Mucosa of rectum (tissue), 2 donors: ENCODE measurements around the gene TBC1D4.
"Not testable (repeated sequence)": the region's sequence is repeated elsewhere in the genome, so short reads cannot be mapped to it uniquely, and the experiment has no call there.

Source experiments
- H3K27ac ChIP-seq, 2 donors: one replicate each; pipeline ENCODE4 v1.7.0; 2013; ENCODE audit warnings: inconsistent platforms in 2 of 2, low read depth in 2 of 2, low read length in 2 of 2
- H3K27me3 ChIP-seq, 2 donors: one replicate each; pipeline ENCODE4 v1.7.0; 2013; ENCODE audit warnings: low read length in 2 of 2; ENCODE audit not compliant: control insufficient read depth in 2 of 2, insufficient read depth in 2 of 2
- H3K36me3 ChIP-seq, 2 donors: one replicate each; pipeline ENCODE4 v1.7.0; 2013; ENCODE audit warnings: low read length in 2 of 2; ENCODE audit not compliant: control insufficient read depth in 2 of 2, insufficient read depth in 2 of 2
- H3K4me1 ChIP-seq, 2 donors: one replicate each; pipeline ENCODE4 v1.7.0; 2013; ENCODE audit warnings: low read length in 2 of 2, mild to moderate bottlenecking in 1 of 2; ENCODE audit not compliant: control insufficient read depth in 2 of 2, insufficient read depth in 2 of 2
- H3K4me3 ChIP-seq, 2 donors: one replicate each; pipeline ENCODE4 v1.7.0; 2013; ENCODE audit warnings: low read length in 2 of 2
- H3K9ac ChIP-seq, 2 donors: one replicate each; pipeline ENCODE4 v1.7.0; 2013; ENCODE audit warnings: low read length in 2 of 2, low read depth in 1 of 2, mild to moderate bottlenecking in 1 of 2
- H3K9me3 ChIP-seq, 2 donors: one replicate each; pipeline ENCODE4 v1.7.0; 2013; ENCODE audit warnings: low read length in 2 of 2; ENCODE audit not compliant: control insufficient read depth in 2 of 2
- donor health status: healthy.
- donor health status: Normal muscosa, but diverticular disease.

Gene TBC1D4

DNA sequence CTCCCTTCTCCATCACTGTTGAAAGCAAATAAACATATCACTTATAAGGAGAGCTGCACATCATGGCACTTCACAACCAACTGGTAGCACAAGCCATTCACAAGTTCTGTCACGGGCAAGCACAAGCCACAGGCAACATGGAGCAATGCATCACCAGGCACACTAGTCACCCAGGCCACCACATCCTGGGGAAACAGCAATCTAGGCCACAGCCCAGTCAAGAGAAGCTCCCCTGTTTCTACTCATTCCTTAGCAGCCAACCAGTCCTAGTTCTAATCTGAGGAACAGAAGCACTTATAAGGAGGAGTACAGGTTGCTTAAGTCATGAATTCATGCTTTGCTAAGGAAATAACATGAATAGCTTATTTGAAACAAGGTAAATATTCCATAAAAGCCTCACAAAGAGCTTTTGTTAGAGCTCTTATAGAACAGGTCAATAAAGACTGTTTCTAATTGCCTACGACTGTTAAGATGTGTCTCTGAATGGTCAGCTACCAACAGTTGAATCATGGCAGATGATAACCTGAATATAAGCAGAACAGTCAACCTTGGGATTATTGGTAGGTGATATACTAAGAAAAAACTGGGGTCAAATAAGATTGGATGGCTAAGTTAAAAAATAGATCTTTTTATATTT is 169.0 kb downstream of the TBC1D4 start:
- H3K9ac ChIP-seq: no peak overlapping the region
- no peak overlapping the region for H3K4me3 ChIP-seq
- H3K4me1 ChIP-seq: no peaks in the 10 kb centered on the region
- H3K9me3 ChIP-seq: no peaks in the 10 kb centered on the region
- peaks cover 0 to 2% of the 10 kb centered on the region in 2 donors for H3K36me3 ChIP-seq
- H3K27me3 ChIP-seq: no peaks in the 10 kb centered on the region
- H3K27ac ChIP-seq: peak overlapping the region in 1 of 2 donors; percentile 20

DNA sequence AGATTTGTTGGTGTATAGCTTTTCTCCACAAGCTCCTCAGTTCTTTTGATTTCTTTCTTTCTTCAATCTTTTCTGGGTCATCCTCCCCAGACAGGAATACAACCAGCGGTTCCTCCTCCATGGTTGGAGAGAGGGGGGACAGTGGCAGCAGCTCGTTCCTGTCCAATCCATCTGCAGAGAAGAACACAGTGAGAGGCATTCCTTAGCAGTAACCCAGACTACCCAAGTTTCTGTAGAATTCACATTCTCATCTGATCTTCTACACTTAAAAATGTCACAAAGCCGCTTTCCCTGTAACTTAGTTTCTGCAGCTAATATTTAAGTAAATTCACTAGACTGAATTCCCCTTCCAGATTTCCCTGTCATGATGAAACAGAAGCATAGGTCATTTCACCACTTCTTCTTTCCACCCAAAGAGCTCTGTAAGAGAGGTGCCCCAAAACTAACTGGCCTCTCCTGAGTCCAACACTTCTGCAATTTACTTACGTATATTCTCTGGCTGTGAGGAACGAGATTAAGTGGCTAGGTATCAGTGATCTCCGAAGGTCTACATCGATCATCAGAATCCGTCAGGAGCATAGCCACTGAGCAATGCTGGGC is 171.9 kb downstream of the TBC1D4 start:
- Histone ChIP-seq H3K9ac (no peak overlapping the region), H3K9me3 (no peaks in the 10 kb centered on the region), H3K36me3 (peaks cover 0 to 2% of the 10 kb centered on the region in 2 donors), H3K4me1 (no peaks in the 10 kb centered on the region), H3K4me3 (no peak overlapping the region), H3K27ac (no peak overlapping the region), H3K27me3 (no peaks in the 10 kb centered on the region)

DNA sequence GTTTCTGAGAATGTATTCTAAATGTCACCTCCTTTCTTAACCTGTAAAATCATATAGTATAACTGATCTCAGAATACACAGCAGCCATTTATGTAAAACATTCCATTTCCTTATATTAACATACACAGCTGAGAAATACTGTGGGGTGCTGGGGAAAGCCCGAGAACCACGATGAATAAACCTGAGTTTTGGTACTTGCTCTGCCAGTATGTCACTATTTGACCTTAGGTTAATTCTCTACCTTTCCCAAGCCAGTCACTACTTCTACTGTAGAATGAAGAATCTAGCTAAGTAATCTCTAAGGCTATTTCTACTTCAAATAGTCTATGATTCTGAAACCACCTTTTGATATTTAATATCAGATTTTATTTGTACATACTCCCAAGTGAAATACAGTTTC is 173.7 kb downstream of the TBC1D4 start:
- no peaks in the 10 kb centered on the region for H3K4me1 ChIP-seq
- H3K36me3 ChIP-seq: peaks cover 0 to 2% of the 10 kb centered on the region in 2 donors
- no peak overlapping the region for H3K27ac ChIP-seq
- H3K9ac ChIP-seq: no peak overlapping the region
- H3K9me3 ChIP-seq: no peaks in the 10 kb centered on the region
- no peaks in the 10 kb centered on the region for H3K27me3 ChIP-seq
- no peak overlapping the region for H3K4me3 ChIP-seq

GRCh38 chr13:75307370-75307949 is 174.5 kb downstream of the TBC1D4 start:
- Histone ChIP-seq H3K36me3 (peaks cover 0 to 2% of the 10 kb centered on the region in 2 donors), H3K9ac (no peak overlapping the region), H3K27ac (no peak overlapping the region), H3K9me3 (no peaks in the 10 kb centered on the region), H3K27me3 (no peaks in the 10 kb centered on the region), H3K4me3 (no peak overlapping the region), H3K4me1 (no peaks in the 10 kb centered on the region)

DNA sequence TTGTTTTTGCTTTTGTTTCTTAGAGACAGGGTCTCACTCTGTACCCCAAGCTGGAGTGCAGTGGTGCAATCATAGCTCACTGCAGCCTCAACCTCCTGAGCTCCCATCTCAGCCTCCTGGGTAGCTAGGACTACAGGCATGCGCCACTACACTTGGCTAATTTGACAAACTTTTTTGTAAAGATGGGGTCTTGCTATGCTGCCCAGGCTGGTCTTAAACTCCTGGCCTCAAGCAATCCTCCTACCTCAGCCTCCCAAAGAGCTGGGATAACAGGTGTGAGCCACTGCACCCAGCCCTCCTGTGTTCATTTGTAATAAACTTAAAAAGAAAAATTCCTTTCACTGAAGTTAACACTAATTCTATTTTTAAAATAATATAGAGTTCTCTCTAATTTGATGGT is 175.0 kb downstream of the TBC1D4 start:
- H3K27me3 ChIP-seq, H3K4me1 ChIP-seq, H3K9ac ChIP-seq, H3K9me3 ChIP-seq, H3K4me3 ChIP-seq, H3K36me3 ChIP-seq, H3K27ac ChIP-seq: not testable (repeated sequence)

GRCh38 chr13:75305059-75305458 is 176.9 kb downstream of the TBC1D4 start:
- no peaks in the 10 kb centered on the region for H3K27me3 ChIP-seq
- no peaks in the 10 kb centered on the region for H3K9me3 ChIP-seq
- no peak overlapping the region for H3K4me3 ChIP-seq
- no peaks in the 10 kb centered on the region for H3K4me1 ChIP-seq
- no peak overlapping the region for H3K27ac ChIP-seq
- H3K36me3 ChIP-seq: peaks cover 0 to 2% of the 10 kb centered on the region in 2 donors
- H3K9ac ChIP-seq: no peak overlapping the region

GRCh38 chr13:75303263-75303662 is 178.7 kb downstream of the TBC1D4 start:
- Histone ChIP-seq H3K9ac (no peak overlapping the region), H3K36me3 (peaks cover 5% of the 10 kb centered on the region in 2 donors), H3K9me3 (no peaks in the 10 kb centered on the region), H3K4me3 (no peak overlapping the region), H3K27ac (no peak overlapping the region), H3K27me3 (no peaks in the 10 kb centered on the region), H3K4me1 (no peaks in the 10 kb centered on the region)

- H3K36me3 ChIP-seq: peaks cover 5% of the 10 kb centered on the region in 2 donors
- H3K27me3 ChIP-seq: no peaks in the 10 kb centered on the region
- no peak overlapping the region for H3K27ac ChIP-seq
- no peak overlapping the region for H3K4me3 ChIP-seq
- H3K9ac ChIP-seq: no peak overlapping the region
- no peaks in the 10 kb centered on the region for H3K9me3 ChIP-seq
- no peaks in the 10 kb centered on the region for H3K4me1 ChIP-seq
Measured at GRCh38 chr13:75302071-75302698, 179.8 kb downstream of the TBC1D4 start.

DNA sequence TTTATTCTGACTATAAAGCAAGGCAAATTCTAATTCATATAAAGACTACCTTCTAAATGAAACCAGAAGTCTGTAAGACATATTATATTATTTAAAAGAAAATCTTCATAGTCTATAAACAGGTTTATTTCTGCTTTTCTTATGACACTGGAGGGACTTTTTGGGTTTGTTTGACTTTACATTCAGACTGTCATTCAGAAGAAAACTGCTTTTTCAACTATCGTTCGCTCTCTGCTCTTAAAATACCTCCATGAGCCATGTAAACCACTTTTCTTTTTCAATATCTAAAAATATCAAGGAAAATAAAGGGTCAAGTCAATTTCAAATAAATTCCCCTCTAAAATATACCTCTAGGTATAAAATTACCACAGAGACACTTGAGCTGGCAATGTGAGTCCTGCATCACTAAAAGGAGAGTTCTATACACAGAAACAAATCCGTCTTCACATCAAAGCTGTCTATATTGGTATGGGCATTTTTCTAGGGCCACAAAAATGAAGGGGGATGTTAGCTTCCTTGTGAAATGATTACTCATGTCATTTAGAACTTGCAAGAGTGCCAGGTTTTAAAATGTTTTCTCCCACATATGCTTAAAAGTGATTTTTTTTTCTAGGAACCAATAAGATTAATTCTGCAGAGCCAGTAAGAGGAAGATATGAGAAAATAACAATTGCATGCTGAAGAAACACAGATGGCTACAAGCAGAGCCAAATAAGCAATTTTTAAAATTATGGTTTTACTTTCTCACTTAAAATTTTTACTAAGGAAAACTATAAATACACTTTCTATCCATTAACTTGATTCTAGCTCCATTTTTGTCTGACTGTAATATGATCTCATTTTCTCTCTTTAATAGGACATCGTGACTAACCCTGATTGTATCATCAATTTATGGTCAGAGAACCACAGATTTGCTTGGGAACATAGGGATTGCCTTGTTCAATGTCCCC is 181.8 kb downstream of the TBC1D4 start:
- Histone ChIP-seq H3K27ac (no peak overlapping the region), H3K9me3 (no peaks in the 10 kb centered on the region), H3K36me3 (peaks cover 5% of the 10 kb centered on the region in 2 donors), H3K27me3 (no peaks in the 10 kb centered on the region), H3K4me1 (no peaks in the 10 kb centered on the region), H3K4me3 (no peak overlapping the region), H3K9ac (no peak overlapping the region)
